GM12864 (cell line): ENCODE results near the gene RBM12.

Experiments used
- DNase-seq: peaks from one replicate; pipeline ENCODE4 v3.0.0-alpha.2; 2011; ENCODE audit warnings: low read depth
- H3K4me3 ChIP-seq: 2 replicates; pipeline ENCODE4 v1.5.1; 2011; ENCODE audit warnings: mild to moderate bottlenecking, low read depth, low read length, control low read depth
- CTCF ChIP-seq: IDR thresholded peaks from 2 replicates; pipeline ENCODE4 v1.5.1; 2011; ENCODE audit warnings: low read depth, mild to moderate bottlenecking, moderate library complexity, low read length, control low read depth, inconsistent platforms; ENCODE audit errors: missing control alignments

Gene RBM12

GRCh38 chr20:35650632-35651031 lies 14.1 kb downstream of the RBM12 start:
- TF ChIP-seq CTCF = no peak
- DNase-seq = no peak
- H3K4me3 ChIP-seq = no peak overlapping the region

GRCh38 chr20:35648836-35649235 lies 15.9 kb downstream of the RBM12 start:
- no peak overlapping the region for H3K4me3 ChIP-seq
- TF ChIP-seq CTCF = no peak
- no peak for DNase-seq

GRCh38 chr20:35644806-35645205 lies 19.9 kb downstream of the RBM12 start:
- no peak overlapping the region for H3K4me3 ChIP-seq
- DNase-seq = no peak
- TF ChIP-seq CTCF = no peak

- TF ChIP-seq CTCF = no peak
- DNase-seq = no peak
- no peak overlapping the region for H3K4me3 ChIP-seq
These were observed 21.7 kb downstream of the RBM12 start for GRCh38 chr20:35643045-35643444.

GRCh38 chr20:35641743-35642142 lies 23.0 kb downstream of the RBM12 start:
- TF ChIP-seq CTCF = no peak
- H3K4me3 ChIP-seq = no peak overlapping the region
- no peak for DNase-seq

GRCh38 chr20:35640724-35641123 lies 24.0 kb downstream of the RBM12 start:
- DNase-seq = no peak
- H3K4me3 ChIP-seq = no peak overlapping the region
- no peak for TF ChIP-seq CTCF

- TF ChIP-seq CTCF = no peak
- no peak for DNase-seq
- no peak overlapping the region for H3K4me3 ChIP-seq
These were observed 25.9 kb downstream of the RBM12 start for GRCh38 chr20:35638751-35639150.
